Esophagus muscularis mucosa (tissue), 4 donors: ENCODE results near the gene TRPV6. TPM values are rescaled to one million over a fixed set of nuclear protein-coding genes. Genes with fewer than 3 reads are reported as not detected.

Source experiments
- DNase-seq: peaks from one replicate; pipeline ENCODE4 v3.0.0-alpha.2; 2017; ENCODE audit errors: extremely low spot score
- H3K27ac ChIP-seq, 4 donors: fragments of 200-600 bp; sonication (generic); replicated peaks in 1 of 4; 1 replicate in 3 of 4; 2 replicates in 1 of 4; pipeline ENCODE4 v1.5.1; 2016 to 2019; ENCODE audit warnings: mild to moderate bottlenecking in 1 of 4
- H3K27me3 ChIP-seq, 4 donors: fragments of 200-600 bp; sonication (generic); one replicate each; pipeline versions ENCODE4 v1.5.1 to v1.6.0; 2016 to 2019
- H3K36me3 ChIP-seq, 4 donors: fragments of 200-600 bp; sonication (generic); one replicate each; pipeline ENCODE4 v1.5.1; 2016 to 2019
- H3K4me1 ChIP-seq, 4 donors: fragments of 200-600 bp; sonication (generic); one replicate each; pipeline ENCODE4 v1.5.1; 2016 to 2019
- H3K4me3 ChIP-seq, 4 donors: fragments of 200-600 bp; sonication (generic); 1 replicate in 2 of 4; 2 replicates in 2 of 4; pipeline ENCODE4 v1.5.1; 2016 to 2019; ENCODE audit warnings: mild to moderate bottlenecking in 4 of 4, moderate library complexity in 1 of 4
- H3K9me3 ChIP-seq, 4 donors: fragments of 200-600 bp; sonication (generic); 1 replicate in 3 of 4; 2 replicates in 1 of 4; pipeline ENCODE4 v1.5.1; 2016 to 2019
- CTCF ChIP-seq, 3 experiments: fragments of 200-600 bp in 2 of 3; fragments of 450-650 bp in 1 of 3; sonication (generic) in 2 of 3; IDR thresholded peaks; one replicate each; pipeline ENCODE4 v1.5.1; 2017 to 2019; ENCODE audit warnings: antibody characterized with exemption in 3 of 3, mild to moderate bottlenecking in 2 of 3, moderate library complexity in 1 of 3
- EP300 ChIP-seq: sonication (generic); formaldehyde crosslinking; IDR thresholded peaks from one replicate; pipeline ENCODE4 v1.6.1; 2017; ENCODE audit warnings: antibody characterized with exemption
- POLR2A ChIP-seq: fragments of 450-650 bp; IDR thresholded peaks from one replicate; pipeline ENCODE4 v1.6.1; 2017; ENCODE audit warnings: antibody characterized with exemption, moderate library complexity, mild to moderate bottlenecking, low read depth
- POLR2AphosphoS5 ChIP-seq, 2 donors: sonication (generic); formaldehyde crosslinking; IDR thresholded peaks; one replicate each; pipeline ENCODE4 v1.6.1; 2017; ENCODE audit warnings: antibody characterized with exemption in 2 of 2
- WGBS: methylation state at CpG from one replicate; pipeline ENCODE4 v1.1.5; 2018; 5-methylcytosine and 5-hydroxymethylcytosine counted together
- intact Hi-C: fragments of 100-400 bp; cut with DNase I; formaldehyde crosslinking; loops from one replicate; pipeline ENCODE4 v1.15.1; 2023
- total RNA-seq, 4 donors: library from RNA; depleted of rRNA; stranded (reverse); fragments of >200 nt; gene quantifications; one replicate each; pipeline versions ENCODE4 v1.1.0 to v1.2.1, GENCODE V29; 2016

TRPV6 gene
- total RNA-seq, 4 donors from 2014 or later, result not detected

- 80% methylated on average over 3 of the region's 3 CpGs for WGBS
- no peaks in the 10 kb centered on the region for H3K36me3 ChIP-seq
- peaks cover 0 to 32% (median 0%) of the 10 kb centered on the region in 4 donors for H3K27me3 ChIP-seq
- no peak for DNase-seq
- TF ChIP-seq CTCF (IDR thresholded peaks at IDR 0.05), result no peak
- TF ChIP-seq POLR2A, result no peak
- no peak for TF ChIP-seq EP300
- no peak for TF ChIP-seq POLR2AphosphoS5 (IDR thresholded peaks at IDR 0.05)
- H3K27ac ChIP-seq, result no peak overlapping the region
- intact Hi-C loops, result no loop called here
- no peaks in the 10 kb centered on the region for H3K9me3 ChIP-seq
- no peak overlapping the region for H3K4me3 ChIP-seq
- H3K4me1 ChIP-seq, result no peaks in the 10 kb centered on the region
Measured at GRCh38 chr7:142896151-142896550, 10.6 kb upstream of the TRPV6 start.

GRCh38 chr7:142894985-142895593 lies 9.5 kb upstream of the TRPV6 start:
- Histone ChIP-seq H3K4me3 (no peak overlapping the region), H3K36me3 (no peaks in the 10 kb centered on the region), H3K9me3 (no peaks in the 10 kb centered on the region), H3K4me1 (no peaks in the 10 kb centered on the region), H3K27me3 (peaks cover 0 to 36% (median 0%) of the 10 kb centered on the region in 4 donors), H3K27ac (no peak overlapping the region)
- WGBS, result 49% methylated on average over 5 of the region's 6 CpGs
- intact Hi-C loops, result no loop called here
- no peak for DNase-seq
- no peak for TF ChIP-seq POLR2A
- no peak for TF ChIP-seq EP300
- no peak for TF ChIP-seq CTCF (IDR thresholded peaks at IDR 0.05)
- TF ChIP-seq POLR2AphosphoS5 (IDR thresholded peaks at IDR 0.05), result no peak

- WGBS, result 59% methylated on average over 11 of the region's 12 CpGs
- Histone ChIP-seq H3K27me3 (peaks cover 0 to 36% (median 0%) of the 10 kb centered on the region in 4 donors), H3K4me1 (no peaks in the 10 kb centered on the region), H3K4me3 (no peak overlapping the region), H3K27ac (no peak overlapping the region), H3K36me3 (no peaks in the 10 kb centered on the region), H3K9me3 (no peaks in the 10 kb centered on the region)
- TF ChIP-seq EP300 (no peak), CTCF (IDR thresholded peaks at IDR 0.05) (no peak), POLR2A (no peak), POLR2AphosphoS5 (IDR thresholded peaks at IDR 0.05) (no peak)
- intact Hi-C loops, result no loop called here
- no peak for DNase-seq
Measured at GRCh38 chr7:142894112-142894984, 8.8 kb upstream of the TRPV6 start.

- DNase-seq, result no peak
Measured at GRCh38 chr7:142892951-142893350, 7.4 kb upstream of the TRPV6 start.

More at GRCh38 chr7:142892951-142893350, 7.4 kb upstream of the TRPV6 start:
- Histone ChIP-seq H3K27ac (no peak overlapping the region), H3K9me3 (no peaks in the 10 kb centered on the region), H3K36me3 (no peaks in the 10 kb centered on the region), H3K4me3 (no peak overlapping the region), H3K4me1 (no peaks in the 10 kb centered on the region), H3K27me3 (peaks cover 0 to 48% (median 0%) of the 10 kb centered on the region in 4 donors)
- no peak for TF ChIP-seq POLR2AphosphoS5 (IDR thresholded peaks at IDR 0.05)
- TF ChIP-seq EP300, result no peak
- no peak for TF ChIP-seq POLR2A
- TF ChIP-seq CTCF (IDR thresholded peaks at IDR 0.05), result no peak
- intact Hi-C loops, result no loop called here
- 73% methylated on average over 5 of the region's 5 CpGs for WGBS
